Mesothelial cell of epicardium (in vitro differentiated cells): ENCODE data around the gene NR1D2. TPM values are rescaled to one million over a fixed set of nuclear protein-coding genes. Genes with fewer than 3 reads are reported as not detected.

Source experiments
- DNase-seq, 2 experiments: peaks; one replicate each; pipeline ENCODE4 v3.0.0; 2021; ENCODE audit warnings: low spot score in 2 of 2; ENCODE audit not compliant: unreplicated experiment in 2 of 2
- H3K27ac Mint-ChIP-seq: 2 replicates; pipeline ENCODE4 v1.8.0; 2021; ENCODE audit warnings: mixed read lengths
- H3K27me3 Mint-ChIP-seq: 2 replicates; pipeline ENCODE4 v1.8.0; 2021; ENCODE audit warnings: low read depth, mixed read lengths
- H3K36me3 Mint-ChIP-seq: 2 replicates; pipeline ENCODE4 v1.8.0; 2021; ENCODE audit warnings: mixed read lengths
- H3K4me1 Mint-ChIP-seq: 2 replicates; pipeline ENCODE4 v1.8.0; 2021; ENCODE audit warnings: mixed read lengths
- H3K4me3 Mint-ChIP-seq: 2 replicates; pipeline ENCODE4 v1.8.0; 2021; ENCODE audit warnings: mild to moderate bottlenecking, moderate library complexity, mixed read lengths
- H3K9me3 Mint-ChIP-seq: 2 replicates; pipeline ENCODE4 v1.8.0; 2021; ENCODE audit warnings: mixed read lengths
- CTCF ChIP-seq: fragments of 200-600 bp; sonication (generic); IDR thresholded peaks from one replicate; pipeline ENCODE4 v1.5.0; 2021; ENCODE audit warnings: antibody characterized with exemption; ENCODE audit not compliant: unreplicated experiment
- total RNA-seq: library from RNA; stranded (reverse); gene quantifications from 3 replicates; pipeline ENCODE4 v1.2.1, GENCODE V29; 2021

NR1D2 gene
- total RNA-seq, 1 donor from 2014 or later: 29.2 TPM

GRCh38 chr3:23994244-23994569 lies 49.1 kb downstream of the NR1D2 start:
- Mint-ChIP-seq H3K4me3 (no peak overlapping the region), H3K36me3 (no peaks in the 10 kb centered on the region), H3K27ac (no peak overlapping the region), H3K9me3 (no peaks in the 10 kb centered on the region), H3K4me1 (peaks cover 56% of the 10 kb centered on the region), H3K27me3 (peaks cover 1% of the 10 kb centered on the region)
- DNase-seq: no peak
- TF ChIP-seq CTCF: no peak

GRCh38 chr3:23995219-23995618 lies 50.1 kb downstream of the NR1D2 start:
- TF ChIP-seq CTCF: no peak
- peaks cover 57% of the 10 kb centered on the region for H3K4me1 Mint-ChIP-seq
- no peak overlapping the region for H3K27ac Mint-ChIP-seq
- H3K36me3 Mint-ChIP-seq: no peaks in the 10 kb centered on the region
- no peaks in the 10 kb centered on the region for H3K9me3 Mint-ChIP-seq
- H3K4me3 Mint-ChIP-seq: no peak overlapping the region
- H3K27me3 Mint-ChIP-seq: peaks cover 1% of the 10 kb centered on the region
- DNase-seq: no peak

GRCh38 chr3:23996095-23996524 lies 51.0 kb downstream of the NR1D2 start:
- no peak for DNase-seq
- H3K4me1 Mint-ChIP-seq: peaks cover 51% of the 10 kb centered on the region
- H3K9me3 Mint-ChIP-seq: no peaks in the 10 kb centered on the region
- H3K36me3 Mint-ChIP-seq: no peaks in the 10 kb centered on the region
- no peak overlapping the region for H3K4me3 Mint-ChIP-seq
- H3K27me3 Mint-ChIP-seq: peaks cover 1% of the 10 kb centered on the region
- TF ChIP-seq CTCF: no peak
- no peak overlapping the region for H3K27ac Mint-ChIP-seq

- peak; percentile 40 to 86 for DNase-seq
- Mint-ChIP-seq H3K4me1 (peaks cover 26% of the 10 kb centered on the region), H3K9me3 (peaks cover 4% of the 10 kb centered on the region), H3K36me3 (no peaks in the 10 kb centered on the region), H3K27me3 (peaks cover 1% of the 10 kb centered on the region), H3K4me3 (no peak overlapping the region), H3K27ac (no peak overlapping the region)
- peak; percentile 94 for TF ChIP-seq CTCF
These were observed 54.0 kb downstream of the NR1D2 start for GRCh38 chr3:23999012-23999641.

- H3K27me3 Mint-ChIP-seq: peaks cover 3% of the 10 kb centered on the region
- TF ChIP-seq CTCF: no peak
- no peak overlapping the region for H3K4me3 Mint-ChIP-seq
- H3K27ac Mint-ChIP-seq: no peak overlapping the region
- peaks cover 4% of the 10 kb centered on the region for H3K9me3 Mint-ChIP-seq
- no peaks in the 10 kb centered on the region for H3K36me3 Mint-ChIP-seq
- no peak for DNase-seq
- peaks cover 4% of the 10 kb centered on the region for H3K4me1 Mint-ChIP-seq
These were observed 57.0 kb downstream of the NR1D2 start for GRCh38 chr3:24002129-24002528.

- Mint-ChIP-seq H3K4me3 (no peak overlapping the region), H3K36me3 (no peaks in the 10 kb centered on the region), H3K9me3 (peaks cover 6% of the 10 kb centered on the region), H3K27me3 (peaks cover 3% of the 10 kb centered on the region), H3K27ac (no peak overlapping the region), H3K4me1 (peaks cover 4% of the 10 kb centered on the region)
- DNase-seq: no peak
- no peak for TF ChIP-seq CTCF
These were observed 58.4 kb downstream of the NR1D2 start for GRCh38 chr3:24003466-24003865.
